Aortic smooth muscle cell (primary cell): ENCODE results near the gene RNF207. TPM values are rescaled to one million over a fixed set of nuclear protein-coding genes. Genes with fewer than 3 reads are reported as not detected.

Experiments
- total RNA-seq: library from RNA; depleted of rRNA; stranded (reverse); fragments of >200 nt; gene quantifications from 2 replicates; pipeline ENCODE4 v1.2.3, GENCODE V29; 2014

Gene RNF207, protein sequence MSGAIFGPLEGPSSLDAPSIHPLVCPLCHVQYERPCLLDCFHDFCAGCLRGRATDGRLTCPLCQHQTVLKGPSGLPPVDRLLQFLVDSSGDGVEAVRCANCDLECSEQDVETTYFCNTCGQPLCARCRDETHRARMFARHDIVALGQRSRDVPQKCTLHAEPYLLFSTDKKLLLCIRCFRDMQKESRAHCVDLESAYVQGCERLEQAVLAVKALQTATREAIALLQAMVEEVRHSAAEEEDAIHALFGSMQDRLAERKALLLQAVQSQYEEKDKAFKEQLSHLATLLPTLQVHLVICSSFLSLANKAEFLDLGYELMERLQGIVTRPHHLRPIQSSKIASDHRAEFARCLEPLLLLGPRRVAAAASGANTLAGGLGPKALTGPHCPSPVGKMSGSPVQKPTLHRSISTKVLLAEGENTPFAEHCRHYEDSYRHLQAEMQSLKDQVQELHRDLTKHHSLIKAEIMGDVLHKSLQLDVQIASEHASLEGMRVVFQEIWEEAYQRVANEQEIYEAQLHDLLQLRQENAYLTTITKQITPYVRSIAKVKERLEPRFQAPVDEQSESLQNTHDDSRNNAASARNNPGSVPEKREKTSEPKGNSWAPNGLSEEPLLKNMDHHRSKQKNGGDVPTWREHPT
- 5.3 and 6.8 TPM in 2 replicates for total RNA-seq

DNA sequence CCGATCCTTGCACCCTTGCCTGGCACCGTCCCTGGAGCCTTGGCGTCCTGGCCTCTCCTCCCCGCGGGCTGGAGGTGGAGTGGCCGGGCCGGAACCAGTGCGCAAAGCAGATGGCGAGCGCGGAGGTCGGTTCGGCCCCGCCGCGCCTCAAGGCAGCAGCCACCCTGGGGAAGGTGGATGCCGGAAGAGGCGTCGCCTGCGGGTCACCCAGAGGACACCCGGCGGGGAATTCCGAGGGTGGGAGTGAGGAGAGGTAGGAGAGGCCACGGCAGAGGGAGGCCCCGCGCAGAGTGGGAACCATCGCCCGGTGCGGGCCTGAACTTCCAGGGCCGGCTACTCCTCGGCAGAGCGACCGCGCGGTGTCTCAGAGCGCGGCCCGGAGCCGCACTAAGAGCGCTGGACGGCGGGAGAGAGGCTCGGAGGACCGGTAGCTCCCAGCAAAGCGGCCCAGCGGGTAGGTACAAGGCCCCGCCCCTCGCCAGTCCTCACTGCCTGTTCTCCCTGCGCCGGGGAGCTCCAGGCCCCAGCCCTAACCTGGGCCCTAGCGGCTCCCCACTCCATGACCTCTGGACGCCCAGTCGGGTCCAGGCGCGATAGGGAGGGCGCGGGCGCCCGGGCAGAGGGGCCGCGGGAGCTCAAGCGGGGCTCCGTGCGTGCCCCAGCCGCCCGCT, at the start of gene RNF207:
Gene RNF207 (plus strand): TSS at position 271 of the 671 bp plus-strand sequence. CDS start 417 bp downstream, outside the sequence.

DNA sequence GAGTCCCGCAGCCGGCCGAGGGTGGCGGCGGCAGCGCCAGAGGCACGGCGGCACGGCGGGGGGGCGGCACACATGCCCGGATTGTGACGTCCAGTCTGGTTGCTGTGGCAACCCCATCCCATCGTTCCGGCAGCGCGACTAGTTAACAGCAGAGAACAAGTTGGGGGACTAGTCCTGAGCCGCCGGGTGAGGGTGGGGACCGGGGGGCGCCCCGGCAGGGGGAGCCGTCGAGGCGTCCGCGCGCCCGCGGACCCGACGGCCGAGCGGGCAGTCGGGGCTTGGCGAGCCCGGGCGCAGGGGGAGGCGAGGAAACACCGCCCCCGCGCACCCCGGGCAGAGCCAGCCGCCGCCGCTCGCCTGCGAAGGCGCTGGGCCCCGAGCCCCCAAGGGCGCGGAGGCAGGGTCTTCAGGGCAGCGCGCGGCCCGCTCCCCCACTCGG, 25.6 kb upstream of the RNF207 start, which contains the start of gene CHD5:
Gene CHD5 (minus strand): TSS at position 54 of the 439 bp plus-strand sequence. CDS start 298 bp downstream, outside the sequence.

DNA sequence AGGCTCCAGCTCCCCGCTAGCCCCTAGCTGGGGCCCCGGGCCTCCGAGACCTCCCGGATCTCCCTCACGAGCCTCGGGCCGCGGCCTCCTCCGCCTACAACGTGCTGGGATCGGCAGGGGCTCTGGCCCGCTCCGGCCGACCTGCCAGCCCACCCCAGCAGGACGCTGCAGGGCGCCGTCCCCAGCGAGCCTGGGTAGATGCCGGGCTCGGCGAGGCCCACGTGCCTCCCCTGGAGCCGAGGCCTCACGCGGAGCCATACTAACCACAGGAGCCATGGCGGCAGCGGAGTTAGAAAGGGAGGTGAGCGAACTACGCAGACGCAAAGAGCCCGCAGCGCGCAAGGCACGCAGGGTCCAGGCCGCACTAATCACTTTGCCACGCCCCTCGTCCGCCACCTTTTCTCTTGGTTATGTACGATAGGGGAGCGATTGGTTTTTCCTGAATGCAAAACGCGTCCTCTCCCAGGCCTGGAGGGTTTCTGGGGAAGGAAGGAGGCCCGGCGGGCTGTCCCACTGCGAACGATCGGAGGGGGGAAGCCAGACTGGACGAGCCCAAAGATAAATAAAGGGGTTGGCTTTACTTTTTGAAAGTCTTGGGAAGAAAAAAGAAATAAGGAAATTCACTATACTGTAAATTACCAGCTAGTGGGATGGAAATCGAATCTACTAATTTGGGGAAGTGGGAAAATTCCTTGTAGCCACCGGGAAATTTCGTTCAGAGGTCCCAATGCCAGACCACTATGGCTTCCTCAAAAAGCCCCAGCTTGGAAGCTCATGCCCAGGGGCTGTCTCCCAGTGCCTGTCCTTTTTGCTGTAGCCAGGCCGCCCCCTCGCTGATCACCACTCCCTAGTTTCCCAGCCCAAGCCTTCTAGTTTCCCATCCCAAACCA, 6.4 kb upstream of the RNF207 start, which contains the start of gene RPL22:
Gene RPL22 (minus strand): TSS at position 298 of the 890 bp plus-strand sequence. CDS start 22 bp downstream, at position 276.

DNA sequence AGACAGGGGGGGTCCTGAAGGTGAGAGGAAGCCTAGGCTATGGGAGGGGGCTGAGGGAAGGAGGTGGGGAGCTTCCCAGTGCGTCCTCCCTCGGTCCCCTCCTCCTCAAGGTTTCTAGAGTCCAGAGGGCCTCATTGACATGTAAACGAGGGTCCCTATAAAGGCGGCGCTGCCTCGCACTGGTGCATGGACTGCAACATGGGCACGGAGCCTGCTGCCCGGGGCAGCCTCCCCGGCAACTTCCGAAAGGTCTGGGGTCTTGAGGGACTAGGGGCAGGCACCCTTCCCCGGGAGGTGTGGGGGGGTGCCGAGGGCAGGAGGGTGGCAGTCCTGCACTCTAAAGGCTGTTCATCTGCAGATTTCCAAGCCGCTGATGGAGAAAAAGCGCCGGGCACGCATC, 38.1 kb downstream of the RNF207 start, which contains the start of gene HES3:
Gene HES3 (plus strand): TSS at position 187 of the 400 bp plus-strand sequence. CDS start 187 bp downstream, at position 374.

DNA sequence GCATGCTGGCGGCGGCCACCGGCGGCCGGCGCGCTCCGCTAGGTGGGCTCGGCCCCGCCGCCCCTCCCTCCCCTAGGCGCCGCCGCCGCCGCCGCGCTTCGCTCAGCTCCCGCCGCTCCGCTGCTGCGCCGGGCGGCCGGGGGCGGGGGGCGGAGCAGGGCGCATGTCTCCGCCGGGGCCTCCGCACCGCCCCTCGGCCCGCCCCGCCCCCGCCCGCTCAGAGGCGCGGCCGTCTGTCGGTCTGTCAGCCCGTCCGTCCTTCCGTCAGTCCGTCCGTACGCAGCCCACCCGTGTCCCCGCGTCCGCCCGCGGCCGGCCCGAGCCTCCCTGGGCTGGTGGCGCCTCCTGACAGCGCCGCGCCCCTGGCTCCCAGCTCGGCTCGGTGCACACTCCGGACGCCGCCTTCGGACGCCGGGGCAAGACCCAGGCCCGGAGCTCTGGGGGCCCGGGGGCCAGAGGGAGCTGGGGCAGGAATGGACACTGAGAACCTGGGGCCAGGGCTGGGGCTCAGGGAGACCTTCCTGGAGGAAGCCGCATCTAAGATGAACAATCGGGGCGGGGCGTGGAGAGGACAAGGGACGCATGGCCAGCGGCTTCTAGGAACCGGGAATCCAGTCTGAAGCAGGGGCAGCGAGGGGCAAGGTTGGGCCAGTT, 55.2 kb downstream of the RNF207 start, which contains the start of gene GPR153:
Gene GPR153 (minus strand): TSS at position 138 of the 654 bp plus-strand sequence. CDS start 6,193 bp downstream, outside the sequence.

Other genes starting within 250 kb of the RNF207 start
- 4.5 and 5.2 TPM in 2 replicates for gene NPHP4, start 213.7 kb upstream of the RNF207 start, total RNA-seq
- 2.4 and 2.8 TPM in 2 replicates for gene KCNAB2, start 160.2 kb upstream of the RNF207 start, total RNA-seq
- 0.13 TPM in 1 of 2 replicates, not detected in the other for gene CHD5, start 25.8 kb upstream of the RNF207 start, total RNA-seq
- gene RPL22, start 6.5 kb upstream of the RNF207 start, total RNA-seq = 184 and 209 TPM in 2 replicates
- gene ICMT, start 29.8 kb downstream of the RNF207 start, total RNA-seq = 103 and 132 TPM in 2 replicates
- not detected in 2 replicates for gene HES3, start 38.1 kb downstream of the RNF207 start, total RNA-seq
- gene GPR153, start 55.0 kb downstream of the RNF207 start, total RNA-seq = 7.9 and 11.4 TPM in 2 replicates
- gene ACOT7, start 187.6 kb downstream of the RNF207 start, total RNA-seq = 82.0 and 83.9 TPM in 2 replicates
- 0.75 and 0.92 TPM in 2 replicates for gene HES2, start 213.8 kb downstream of the RNF207 start, total RNA-seq
- gene ESPN, start 218.7 kb downstream of the RNF207 start, total RNA-seq = not detected in 2 replicates